Testis (tissue), 5 donors: ENCODE results near the gene SEPTIN6. TPM values are rescaled to one million over a fixed set of nuclear protein-coding genes. Genes with fewer than 3 reads are reported as not detected.

Experiments
- DNase-seq: peaks from one replicate; pipeline ENCODE4 v3.0.0-alpha.2; 2019
- H3K27ac ChIP-seq, 2 donors: fragments of 200-600 bp; sonication (generic); one replicate each; pipeline ENCODE4 v1.5.1; 2019
- H3K27me3 ChIP-seq: fragments of 200-600 bp; sonication (generic); one replicate; pipeline ENCODE4 v1.5.1; 2019
- H3K36me3 ChIP-seq: fragments of 200-600 bp; sonication (generic); one replicate; pipeline ENCODE4 v1.5.1; 2017; ENCODE audit warnings: low read depth; ENCODE audit errors: missing control alignments
- H3K4me1 ChIP-seq: fragments of 200-600 bp; sonication (generic); one replicate; pipeline ENCODE4 v1.5.1; 2019
- H3K4me3 ChIP-seq, 2 donors: fragments of 200-600 bp; sonication (generic); one replicate each; pipeline ENCODE4 v1.5.1; 2017 to 2019
- H3K9me3 ChIP-seq: fragments of 200-600 bp; sonication (generic); one replicate; pipeline ENCODE4 v1.5.1; 2017
- POLR2A ChIP-seq: fragments of 450-650 bp; IDR thresholded peaks from one replicate; pipeline ENCODE4 v1.6.1; 2017; ENCODE audit warnings: antibody characterized with exemption, mild to moderate bottlenecking, moderate library complexity
- WGBS, 2 donors: methylation state at CpG; one replicate each; pipeline ENCODE4 v1.1.5; 2018; 5-methylcytosine and 5-hydroxymethylcytosine counted together
- intact Hi-C: fragments of 100-400 bp; cut with DNase I; formaldehyde crosslinking; loops from one replicate; pipeline ENCODE4 v1.15.1; 2023; ENCODE audit warnings: low total_unique reads
- long read RNA-seq, 2 donors: transcript quantifications; one replicate each; lab custom pipeline, GENCODE V29; 2026
- polyA plus RNA-seq: library from polyadenylated mRNA; stranded (reverse); fragments of 350-450 nt; fragmentation: Illumina TruSeq; extraction: RNeasy Lipid Tissue Mini Kit (QIAGEN cat#74804); gene quantifications from one replicate; pipeline ENCODE4 v1.2.3, GENCODE V29; 2014; ENCODE audit warnings: low read depth, low replicate concordance; ENCODE audit not compliant: insufficient read depth
- total RNA-seq, 2 donors: library from RNA; depleted of rRNA; stranded (reverse); fragments of >200 nt; gene quantifications; one replicate each; pipeline ENCODE4 v1.2.3, GENCODE V29; 2016
- TF ChIP-seq, protein P1 (sequence below), 3 experiments: fragments of 450-650 bp in 2 of 3; fragments of 200-600 bp in 1 of 3; sonication (generic) in 1 of 3; IDR thresholded peaks; one replicate each; pipeline ENCODE4 v1.5.1; 2016 to 2019; ENCODE audit warnings: antibody characterized with exemption in 3 of 3, mild to moderate bottlenecking in 2 of 3, moderate library complexity in 1 of 3

The SEPTIN6 gene
- total RNA-seq (100 to 1,000 TPM; 187 to 250 TPM), polyA plus RNA-seq (80.2 TPM)
- long read RNA-seq, donor 1, full-length matches to known transcripts = 21 of 34 reads
- long read RNA-seq, donor 1, partial matches to known transcripts = 13 of 34 reads
- long read RNA-seq, donor 1, other reads (novel, unspliced or antisense) = 0 of 34 reads
- long read RNA-seq, donor 2, full-length matches to known transcripts = 6 of 16 reads
- long read RNA-seq, donor 2, partial matches to known transcripts = 10 of 16 reads
- long read RNA-seq, donor 2, other reads (novel, unspliced or antisense) = 0 of 16 reads

DNA sequence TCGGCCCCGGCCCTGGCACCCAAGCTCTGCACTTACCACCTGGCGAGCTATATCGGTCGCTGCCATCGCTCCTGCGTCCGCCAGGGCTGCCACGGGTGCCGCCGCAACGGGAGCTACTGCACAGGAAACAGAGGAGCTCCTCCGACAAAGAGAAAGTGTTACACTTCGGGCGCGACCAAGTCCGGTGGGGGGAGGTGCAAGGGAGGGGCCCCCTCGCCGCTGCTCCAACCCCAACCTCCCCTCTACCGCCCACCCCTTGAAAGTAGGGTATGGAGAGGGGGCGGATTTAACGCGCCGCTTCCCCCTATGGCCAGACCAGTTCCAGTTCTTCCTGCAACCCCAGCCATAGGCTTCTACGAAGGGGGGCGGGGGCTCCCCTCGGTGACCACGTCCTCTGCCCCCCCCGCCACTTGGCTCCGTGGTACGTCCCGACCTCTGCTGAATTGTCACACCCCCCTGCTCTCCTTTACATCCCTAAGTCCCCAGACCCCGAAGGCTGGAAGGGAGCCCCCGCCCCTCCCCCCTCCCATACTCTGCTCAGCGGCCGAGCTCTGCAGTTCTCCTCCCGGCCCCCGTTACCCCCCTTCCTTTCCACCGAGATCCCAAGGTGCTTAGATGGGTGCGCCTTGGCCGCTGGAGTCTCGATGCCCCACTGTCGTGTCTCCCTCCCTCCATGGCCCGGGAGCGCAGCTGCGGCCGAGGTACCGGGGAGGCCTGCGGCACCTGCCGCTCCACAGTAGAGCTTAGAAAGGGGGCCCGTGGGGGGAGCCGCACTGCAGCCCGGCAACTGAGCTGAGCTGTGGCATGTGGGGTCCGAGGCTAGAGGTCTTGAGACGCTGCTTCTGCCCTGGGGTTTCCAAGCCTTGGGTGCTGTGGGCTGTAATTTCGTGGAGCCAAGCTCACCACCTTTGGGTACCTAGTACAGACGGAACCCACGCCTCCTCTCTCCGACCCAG, at the start of gene SEPTIN6:
SEPTIN6 (minus strand) TSS at position 129 of the 956 bp plus-strand sequence; CDS start at position 66, 63 bp downstream.
- no peaks in the 10 kb centered on the region for H3K4me1 ChIP-seq
- TF ChIP-seq, protein P1, sequence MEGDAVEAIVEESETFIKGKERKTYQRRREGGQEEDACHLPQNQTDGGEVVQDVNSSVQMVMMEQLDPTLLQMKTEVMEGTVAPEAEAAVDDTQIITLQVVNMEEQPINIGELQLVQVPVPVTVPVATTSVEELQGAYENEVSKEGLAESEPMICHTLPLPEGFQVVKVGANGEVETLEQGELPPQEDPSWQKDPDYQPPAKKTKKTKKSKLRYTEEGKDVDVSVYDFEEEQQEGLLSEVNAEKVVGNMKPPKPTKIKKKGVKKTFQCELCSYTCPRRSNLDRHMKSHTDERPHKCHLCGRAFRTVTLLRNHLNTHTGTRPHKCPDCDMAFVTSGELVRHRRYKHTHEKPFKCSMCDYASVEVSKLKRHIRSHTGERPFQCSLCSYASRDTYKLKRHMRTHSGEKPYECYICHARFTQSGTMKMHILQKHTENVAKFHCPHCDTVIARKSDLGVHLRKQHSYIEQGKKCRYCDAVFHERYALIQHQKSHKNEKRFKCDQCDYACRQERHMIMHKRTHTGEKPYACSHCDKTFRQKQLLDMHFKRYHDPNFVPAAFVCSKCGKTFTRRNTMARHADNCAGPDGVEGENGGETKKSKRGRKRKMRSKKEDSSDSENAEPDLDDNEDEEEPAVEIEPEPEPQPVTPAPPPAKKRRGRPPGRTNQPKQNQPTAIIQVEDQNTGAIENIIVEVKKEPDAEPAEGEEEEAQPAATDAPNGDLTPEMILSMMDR (IDR thresholded peaks at IDR 0.05) = no peak
- no peak for TF ChIP-seq POLR2A
- H3K4me3 ChIP-seq = peak within 1 kb of the TSS; percentile 63 to 87
- no peaks in the 10 kb centered on the region for H3K9me3 ChIP-seq
- intact Hi-C loops = no loop called here
- DNase-seq = peak; percentile 85
- H3K36me3 ChIP-seq = no peaks in the 10 kb centered on the region
- H3K27ac ChIP-seq = peak within 1 kb of the TSS; percentile 66 to 77
- no peaks in the 10 kb centered on the region for H3K27me3 ChIP-seq
- WGBS, 2 donors = 0% methylated on average over 22 of the region's 59 CpGs; no CpG with 5 or more reads in 1 of the 2 donors

DNA sequence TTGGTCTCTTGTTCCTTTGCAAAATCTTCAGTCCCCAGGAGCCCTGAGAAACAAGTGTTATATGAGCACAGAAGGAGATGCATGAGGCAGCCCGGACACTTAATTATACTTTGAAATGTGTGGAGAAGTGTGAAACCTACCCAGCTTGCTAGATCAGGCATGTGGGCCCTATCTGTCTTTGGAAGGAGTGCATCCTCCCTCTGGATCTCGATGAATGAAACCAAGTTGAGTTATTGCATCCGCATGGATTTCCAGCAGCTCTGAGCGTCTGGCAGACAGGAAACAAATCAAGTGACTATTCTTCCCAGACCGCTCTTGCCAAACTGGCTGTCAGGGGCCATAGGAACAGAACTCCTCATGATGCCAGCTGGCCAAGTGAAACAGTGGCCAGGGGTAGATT, 45.8 kb upstream of the SEPTIN6 start:
- Histone ChIP-seq H3K27me3 (no peaks in the 10 kb centered on the region), H3K4me1 (no peaks in the 10 kb centered on the region), H3K36me3 (no peaks in the 10 kb centered on the region), H3K27ac (no peak overlapping the region), H3K4me3 (no peak overlapping the region), H3K9me3 (no peaks in the 10 kb centered on the region)
- no peak for DNase-seq
- intact Hi-C loops = no loop called here
- WGBS, 2 donors = 61 to 80% methylated on average over 1 to 5 of the region's 5 CpGs
- TF ChIP-seq, protein P1 (IDR thresholded peaks at IDR 0.05) = no peak
- no peak for TF ChIP-seq POLR2A

DNA sequence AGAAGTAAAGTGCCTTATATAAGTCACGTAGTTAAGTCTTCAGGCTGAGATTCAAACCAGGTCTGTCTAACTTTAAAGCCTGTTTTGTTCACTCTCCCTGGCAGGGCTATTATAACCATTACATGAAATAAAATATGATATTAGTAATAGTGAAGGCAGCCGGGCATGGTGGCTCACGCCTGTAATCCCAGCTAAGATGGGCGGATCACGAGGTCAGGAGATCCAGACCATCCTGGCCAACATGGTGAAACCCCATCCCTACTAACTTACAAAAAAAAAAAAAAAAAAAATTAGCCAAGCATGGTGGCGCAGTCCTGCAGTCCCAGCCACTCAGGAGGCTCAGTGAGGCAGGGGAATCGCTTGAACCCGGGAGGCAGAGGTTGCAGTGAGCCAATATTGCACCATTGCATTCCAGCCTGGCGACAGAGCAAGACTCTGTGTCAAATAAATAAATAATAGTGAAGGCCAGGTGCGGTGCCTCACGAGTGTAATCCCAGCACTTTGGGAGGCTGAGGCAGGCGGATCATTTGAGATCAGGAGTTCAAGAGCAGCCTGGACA, 43.3 kb upstream of the SEPTIN6 start:
- no peak for DNase-seq
- Histone ChIP-seq H3K4me1 (no peaks in the 10 kb centered on the region), H3K27ac (no peak overlapping the region), H3K36me3 (no peaks in the 10 kb centered on the region), H3K4me3 (no peak overlapping the region), H3K27me3 (no peaks in the 10 kb centered on the region), H3K9me3 (no peaks in the 10 kb centered on the region)
- no peak for TF ChIP-seq POLR2A
- TF ChIP-seq, protein P1 (IDR thresholded peaks at IDR 0.05) = no peak
- intact Hi-C loops = no loop called here
- 89 to 90% methylated on average over 12 of the region's 12 CpGs for WGBS, 2 donors

DNA sequence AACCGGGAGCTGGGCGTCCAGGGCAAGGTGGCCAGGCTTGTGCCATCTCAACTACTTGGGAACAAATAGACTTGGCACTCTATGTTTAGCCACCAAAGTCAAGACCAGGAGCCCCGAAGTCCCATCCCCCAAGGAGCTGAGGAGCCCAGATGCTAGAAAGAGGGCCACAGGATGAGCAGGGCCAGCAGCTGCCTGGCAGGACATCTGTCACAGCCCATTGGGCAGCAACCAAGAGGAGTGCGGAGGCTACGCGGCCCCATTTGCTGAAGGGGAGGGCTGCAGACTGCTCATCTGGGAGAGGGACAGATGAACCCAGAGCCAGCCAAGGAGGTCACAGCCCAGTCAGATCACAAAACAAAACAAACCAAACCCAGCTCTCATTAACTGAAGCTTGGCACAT, 42.5 kb upstream of the SEPTIN6 start:
- Histone ChIP-seq H3K27me3 (no peaks in the 10 kb centered on the region), H3K9me3 (no peaks in the 10 kb centered on the region), H3K36me3 (no peaks in the 10 kb centered on the region), H3K4me1 (no peaks in the 10 kb centered on the region), H3K4me3 (no peak overlapping the region), H3K27ac (no peak overlapping the region)
- intact Hi-C loops = no loop called here
- DNase-seq = no peak
- TF ChIP-seq, protein P1 (IDR thresholded peaks at IDR 0.05) = no peak
- TF ChIP-seq POLR2A = no peak
- 90% methylated on average over 5 of the region's 6 CpGs; no CpG with 5 or more reads in 1 of the 2 donors for WGBS, 2 donors
